ELR (cell line): ENCODE results near the gene RXFP1.

Experiments
- DNase-seq: peaks from one replicate; pipeline ENCODE4 v3.0.0-alpha.2; 2015; ENCODE audit warnings: low read depth

Gene RXFP1

DNA sequence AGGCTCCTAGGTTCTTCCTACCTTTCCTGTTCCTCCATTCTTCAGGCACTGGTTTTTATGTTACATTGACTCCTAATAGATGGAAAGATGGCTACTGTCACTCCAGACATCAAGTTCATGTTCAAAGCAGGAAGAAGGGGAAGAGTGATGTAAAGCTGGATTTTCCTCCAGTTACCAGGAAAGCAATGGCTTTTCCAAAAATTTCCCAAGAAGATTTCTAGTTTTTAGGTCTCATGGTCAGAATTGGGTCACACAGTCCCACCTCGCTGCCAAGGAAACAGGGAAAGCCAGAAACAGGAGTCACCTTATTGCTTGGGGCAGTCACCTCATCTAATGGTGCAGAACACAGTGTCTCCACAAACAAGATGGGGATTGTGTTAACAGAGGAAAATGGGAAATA lies 21.5 kb downstream of the RXFP1 start:
- no peak for DNase-seq

DNA sequence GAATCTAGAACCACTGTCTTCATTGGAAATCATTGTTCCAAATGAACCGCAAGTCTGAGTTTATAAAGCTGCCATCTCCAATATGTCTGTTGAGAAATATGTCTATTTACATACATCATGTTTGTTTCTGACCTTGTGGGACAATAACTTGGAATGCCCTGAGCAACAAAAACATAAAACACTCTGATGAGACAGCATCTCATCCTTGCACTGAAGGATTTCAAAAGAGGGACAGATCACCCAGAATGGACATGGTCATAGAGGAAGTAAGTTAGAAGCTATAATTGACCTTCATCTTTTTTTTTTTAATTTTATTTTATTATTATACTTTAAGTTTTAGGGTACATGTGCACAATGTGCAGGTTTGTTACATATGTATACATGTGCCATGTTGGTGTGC lies 22.5 kb downstream of the RXFP1 start:
- no peak for DNase-seq

DNA sequence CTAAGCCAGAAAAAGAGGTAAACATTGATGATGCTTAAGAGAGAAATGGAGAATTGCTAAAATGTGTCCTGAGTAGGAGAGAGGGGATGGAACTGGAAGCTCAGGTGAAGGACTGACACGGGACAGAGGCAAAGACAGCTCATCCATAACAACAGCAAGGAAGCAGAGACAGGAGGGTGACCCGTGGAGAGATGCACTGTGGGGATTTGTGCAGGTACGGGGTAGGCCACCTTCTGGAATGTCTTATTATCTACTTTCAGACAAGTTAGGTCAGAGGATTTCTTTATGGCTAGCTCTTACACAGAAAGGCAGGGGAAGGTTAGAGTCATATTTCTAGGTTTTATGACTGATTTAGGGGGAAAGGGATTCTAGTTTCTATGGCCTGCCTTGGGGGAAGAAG lies 31.7 kb downstream of the RXFP1 start:
- DNase-seq = no peak

DNA sequence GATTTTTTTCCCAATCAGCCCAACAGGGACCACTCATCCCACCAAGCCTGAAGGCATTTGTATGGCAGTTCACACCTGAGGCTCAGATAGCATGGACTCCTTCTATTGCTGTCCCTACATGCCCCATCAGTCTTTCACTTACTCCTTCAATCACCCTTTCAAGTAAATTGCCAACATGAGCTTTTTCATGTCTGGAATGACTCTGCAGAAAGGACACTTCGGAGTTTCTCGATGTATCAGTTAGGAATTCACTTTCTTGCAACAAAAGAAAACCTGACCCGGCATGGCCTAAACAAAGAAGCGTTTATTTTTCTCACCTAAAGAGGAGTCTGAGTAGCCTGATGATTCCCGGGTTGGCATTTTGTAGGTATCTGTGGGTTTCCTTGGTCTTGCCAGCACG lies 38.6 kb downstream of the RXFP1 start:
- no peak for DNase-seq

DNA sequence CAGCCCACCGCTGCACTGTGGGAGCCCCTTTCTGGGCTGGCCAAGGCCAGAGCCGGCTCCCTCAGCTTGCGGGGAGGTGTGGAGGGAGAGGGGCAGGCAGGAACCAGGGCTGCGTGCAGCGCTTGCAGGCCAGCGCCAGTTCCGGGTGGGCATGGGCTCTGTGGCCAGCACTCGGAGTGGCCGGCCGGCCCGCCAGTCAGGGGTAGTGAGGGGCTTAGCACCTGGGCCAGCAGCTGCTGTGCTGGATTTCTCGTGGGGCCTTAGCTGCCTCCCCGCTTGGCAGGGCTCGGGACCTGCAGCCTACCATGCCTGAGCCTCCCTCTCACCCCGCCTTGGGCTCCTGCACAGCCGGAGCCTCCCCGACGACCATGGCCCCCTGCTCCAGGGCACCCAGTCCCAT lies 45.2 kb downstream of the RXFP1 start:
- DNase-seq = no peak

DNA sequence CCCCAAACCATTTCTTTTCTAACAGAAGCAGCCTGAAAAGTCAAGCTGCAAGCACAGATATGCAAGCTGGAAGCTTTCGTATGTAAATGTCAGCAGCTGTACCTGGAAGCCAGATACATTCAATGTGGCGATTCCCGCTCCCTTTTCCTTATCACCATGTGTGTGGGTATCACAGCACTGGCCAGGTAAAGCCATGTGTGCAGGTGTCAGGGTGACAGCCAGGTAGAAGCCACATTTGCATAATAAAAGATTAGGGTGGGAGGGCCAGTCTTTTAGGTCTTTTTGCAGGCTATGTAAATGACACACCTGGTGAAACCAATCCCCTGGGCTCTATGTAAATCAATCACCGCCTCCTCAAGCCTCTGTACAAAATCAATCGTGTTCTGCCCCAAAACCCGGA lies 50.1 kb downstream of the RXFP1 start:
- no peak for DNase-seq

DNA sequence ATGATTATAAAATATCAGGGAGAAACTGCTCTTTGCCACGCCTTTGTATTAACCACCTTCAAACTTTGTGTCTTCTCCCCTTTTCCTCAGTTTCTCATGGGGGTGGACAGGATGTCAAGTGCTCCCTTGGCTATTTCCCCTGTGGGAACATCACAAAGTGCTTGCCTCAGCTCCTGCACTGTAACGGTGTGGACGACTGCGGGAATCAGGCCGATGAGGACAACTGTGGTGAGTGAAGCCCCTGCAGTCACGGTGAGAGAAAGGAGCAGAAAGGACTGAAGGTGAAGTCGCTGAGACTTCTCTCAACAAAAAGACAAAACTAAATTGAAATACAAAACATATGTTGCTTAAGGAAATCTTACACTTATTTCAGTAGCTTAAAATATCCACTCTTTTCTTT lies 50.9 kb downstream of the RXFP1 start:
- no peak for DNase-seq

DNA sequence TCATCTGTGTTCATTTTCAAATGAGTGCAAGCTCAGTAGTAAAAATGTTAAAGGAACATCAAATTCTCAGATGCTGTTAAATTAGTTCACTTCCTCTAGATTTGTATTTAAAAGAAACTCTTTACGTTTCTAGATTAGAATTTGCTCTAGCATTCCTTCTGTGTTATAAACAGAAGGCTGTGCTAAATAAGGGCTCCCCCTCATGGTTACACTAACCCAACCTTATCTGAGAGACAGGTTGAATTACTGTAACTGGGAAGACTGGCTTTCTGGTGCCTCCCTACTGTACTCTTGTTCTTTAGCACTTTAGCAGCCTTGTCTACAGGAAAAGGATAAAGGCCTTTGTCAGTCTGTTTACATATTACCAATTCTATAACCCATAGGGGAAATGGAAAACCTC lies 56.8 kb downstream of the RXFP1 start:
- peak; percentile 36 for DNase-seq

DNA sequence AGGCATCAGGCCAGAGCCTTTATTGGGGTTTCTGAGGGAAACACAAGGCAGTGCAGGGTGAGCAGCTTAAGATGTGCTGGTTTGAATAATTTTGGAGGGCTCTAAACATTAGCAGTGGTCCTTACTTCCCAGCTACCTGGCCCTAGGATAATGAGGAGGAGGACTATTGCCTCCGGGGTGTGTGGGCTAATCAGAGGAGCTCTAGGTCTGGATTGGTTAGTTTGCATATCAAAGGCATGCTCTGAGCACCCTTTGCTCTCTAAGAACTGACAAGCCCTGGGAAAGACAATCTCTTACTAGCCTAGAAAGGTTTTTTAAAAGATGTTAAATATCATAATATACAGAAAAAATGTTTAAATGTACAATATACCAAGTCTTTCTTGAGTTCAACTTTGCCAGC lies 58.4 kb downstream of the RXFP1 start:
- DNase-seq = no peak

DNA sequence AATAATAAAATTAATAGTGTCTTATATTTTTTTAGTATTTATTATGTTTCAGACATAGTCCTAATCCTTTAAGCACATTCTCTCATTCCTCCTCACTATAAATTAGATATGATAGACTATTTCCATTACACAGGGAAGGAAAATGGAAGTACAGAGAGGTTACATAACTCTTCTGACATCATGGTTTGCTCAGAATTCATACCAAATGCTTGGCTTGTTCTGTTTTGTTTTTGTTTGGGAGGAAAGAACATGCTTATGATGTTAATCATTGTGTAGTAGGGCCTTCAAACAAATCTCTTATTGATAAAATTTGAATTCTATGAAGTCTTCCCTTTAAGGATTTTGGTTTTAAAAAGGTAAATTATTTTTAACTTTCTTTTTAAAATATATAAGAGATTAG lies 59.5 kb downstream of the RXFP1 start:
- DNase-seq = no peak

DNA sequence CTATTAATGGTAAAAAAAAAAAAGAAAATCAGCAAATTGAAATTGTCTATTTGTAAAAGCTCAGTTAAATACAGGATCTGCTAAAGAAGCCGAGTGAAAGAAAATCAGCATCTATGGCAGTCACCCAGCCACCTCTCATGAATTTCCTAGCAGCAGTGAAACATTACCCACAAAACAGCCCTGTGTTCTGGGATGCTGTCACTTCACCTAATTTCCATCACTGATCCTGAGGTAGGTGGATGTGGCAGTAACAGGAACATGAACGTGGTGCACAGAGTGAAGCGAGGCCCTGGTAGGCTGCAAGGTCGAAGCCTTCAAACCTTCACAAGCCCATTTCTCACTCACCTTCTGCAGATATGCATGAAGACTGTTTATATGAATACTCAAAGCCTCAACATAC lies 65.2 kb downstream of the RXFP1 start:
- no peak for DNase-seq

DNA sequence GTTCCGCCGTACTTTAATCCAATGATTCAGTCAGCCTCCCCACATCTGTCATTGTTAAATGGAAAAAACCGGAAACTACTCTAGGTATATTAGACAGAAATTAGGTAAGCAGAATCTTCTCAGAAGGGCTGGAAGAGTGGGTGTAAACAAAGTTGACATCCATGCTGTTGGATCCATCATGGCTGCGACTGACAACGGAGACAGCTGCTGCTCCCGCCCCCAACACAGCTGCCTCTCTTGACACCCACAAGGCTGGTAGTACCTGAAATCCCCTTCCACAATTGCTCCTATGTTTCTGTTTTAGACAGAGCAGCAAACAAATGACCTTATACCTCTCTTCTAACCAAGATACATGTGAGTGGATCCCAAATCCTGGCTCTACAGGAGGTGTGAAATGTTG lies 66.6 kb downstream of the RXFP1 start:
- no peak for DNase-seq

DNA sequence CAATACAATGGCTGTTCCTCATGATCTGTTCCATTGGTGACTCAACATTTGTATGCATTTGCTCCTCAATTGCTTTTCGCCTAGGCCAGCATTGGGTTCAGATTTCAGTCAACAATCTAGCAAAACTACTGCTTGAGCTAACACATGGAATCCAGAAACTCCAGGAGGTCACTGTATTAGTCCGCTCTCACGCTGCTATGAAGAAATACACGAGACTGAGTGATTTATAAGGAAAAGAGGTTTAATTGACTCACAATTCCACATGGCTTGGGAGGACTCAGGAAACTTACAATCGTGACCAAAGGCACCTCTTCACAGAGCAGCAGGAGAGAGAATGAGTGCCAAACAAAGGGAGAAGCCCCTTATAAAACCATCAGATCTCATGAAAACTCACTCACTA lies 67.1 kb downstream of the RXFP1 start:
- DNase-seq = no peak

DNA sequence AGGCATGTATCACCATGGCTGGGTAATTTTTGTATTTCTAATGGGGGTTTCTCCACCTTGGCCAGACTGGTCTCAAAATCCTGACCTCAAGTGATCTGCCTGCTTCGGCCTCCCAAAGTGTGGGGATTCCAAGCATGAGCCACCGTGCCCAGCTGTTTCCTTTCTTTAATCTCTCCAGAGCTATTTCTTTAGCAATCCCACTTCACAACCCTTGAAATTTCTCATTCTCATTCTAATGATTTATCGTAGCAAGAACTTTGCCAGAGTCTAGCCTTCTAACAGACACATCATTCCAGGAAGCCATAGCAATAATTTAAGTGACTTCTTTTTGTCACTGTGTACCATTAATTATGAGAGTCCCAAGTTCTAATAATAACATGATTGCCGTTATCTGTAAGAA lies 68.6 kb downstream of the RXFP1 start:
- DNase-seq = no peak

DNA sequence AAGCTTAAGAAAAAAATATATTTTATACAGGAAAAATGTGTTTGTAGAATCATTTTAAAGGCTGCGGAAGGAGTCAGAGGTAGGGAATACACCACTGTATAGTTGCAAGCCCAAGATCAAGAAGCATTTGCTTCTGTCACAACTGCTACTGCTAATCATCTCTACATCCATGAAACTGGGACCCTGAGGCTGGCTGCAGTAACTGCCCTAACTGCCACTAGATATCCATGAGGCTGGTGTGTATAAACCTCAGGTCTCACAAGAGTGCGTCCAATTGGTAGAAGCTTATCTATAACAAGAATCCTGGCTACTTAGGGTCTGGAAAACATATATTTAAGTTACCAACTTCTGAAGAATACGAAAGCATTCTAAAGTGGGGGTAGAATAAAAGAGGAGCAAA lies 69.1 kb downstream of the RXFP1 start:
- DNase-seq = no peak

DNA sequence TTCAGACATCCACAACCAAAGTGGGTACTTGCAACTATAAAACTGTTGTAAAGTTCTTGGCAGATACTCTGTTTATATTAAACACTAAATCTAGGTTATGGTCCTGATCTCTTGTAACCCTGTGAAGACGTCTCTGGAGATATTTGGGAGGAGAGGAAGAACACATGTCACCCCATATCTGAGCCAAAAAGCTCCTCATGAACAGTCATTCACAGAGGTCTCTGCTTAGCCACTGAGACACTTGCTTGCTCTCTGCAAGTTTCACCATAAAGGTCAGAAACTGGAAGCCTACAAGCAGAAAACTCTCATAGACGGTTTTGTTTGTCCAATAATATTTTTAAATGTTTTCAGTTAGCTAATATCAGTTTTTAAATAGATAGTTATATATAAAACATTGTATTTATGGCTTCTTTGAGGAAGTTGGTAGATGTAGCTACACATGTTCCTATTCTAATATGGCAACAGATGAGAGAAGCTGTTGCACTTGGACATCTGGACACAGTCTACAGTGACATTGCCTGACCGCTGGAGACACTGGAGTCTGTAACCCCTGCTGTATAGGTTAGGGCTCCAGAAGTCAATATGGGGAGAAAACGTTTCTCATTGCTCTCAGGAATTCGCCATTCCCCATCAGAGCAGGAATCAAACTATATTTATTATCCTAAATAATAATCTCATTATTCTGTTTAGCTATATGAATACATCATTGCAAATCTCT lies 76.4 kb downstream of the RXFP1 start:
- no peak for DNase-seq

DNA sequence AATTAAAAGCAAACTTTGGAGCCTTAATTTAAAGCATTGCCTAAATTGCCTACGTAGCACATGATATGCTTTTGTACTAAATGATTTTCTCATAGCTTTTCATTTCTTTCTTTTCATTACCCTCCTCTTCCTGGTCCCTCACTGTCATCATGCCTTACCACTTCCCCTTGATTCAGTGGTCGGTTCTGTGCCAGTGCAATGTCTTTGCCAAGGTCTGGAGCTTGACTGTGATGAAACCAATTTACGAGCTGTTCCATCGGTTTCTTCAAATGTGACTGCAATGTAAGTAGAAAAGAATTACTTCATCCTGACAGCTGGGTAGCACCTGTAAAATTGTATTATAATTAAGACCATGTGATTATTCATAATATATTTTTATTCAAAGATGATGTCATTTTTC lies 77.5 kb downstream of the RXFP1 start:
- DNase-seq = no peak

DNA sequence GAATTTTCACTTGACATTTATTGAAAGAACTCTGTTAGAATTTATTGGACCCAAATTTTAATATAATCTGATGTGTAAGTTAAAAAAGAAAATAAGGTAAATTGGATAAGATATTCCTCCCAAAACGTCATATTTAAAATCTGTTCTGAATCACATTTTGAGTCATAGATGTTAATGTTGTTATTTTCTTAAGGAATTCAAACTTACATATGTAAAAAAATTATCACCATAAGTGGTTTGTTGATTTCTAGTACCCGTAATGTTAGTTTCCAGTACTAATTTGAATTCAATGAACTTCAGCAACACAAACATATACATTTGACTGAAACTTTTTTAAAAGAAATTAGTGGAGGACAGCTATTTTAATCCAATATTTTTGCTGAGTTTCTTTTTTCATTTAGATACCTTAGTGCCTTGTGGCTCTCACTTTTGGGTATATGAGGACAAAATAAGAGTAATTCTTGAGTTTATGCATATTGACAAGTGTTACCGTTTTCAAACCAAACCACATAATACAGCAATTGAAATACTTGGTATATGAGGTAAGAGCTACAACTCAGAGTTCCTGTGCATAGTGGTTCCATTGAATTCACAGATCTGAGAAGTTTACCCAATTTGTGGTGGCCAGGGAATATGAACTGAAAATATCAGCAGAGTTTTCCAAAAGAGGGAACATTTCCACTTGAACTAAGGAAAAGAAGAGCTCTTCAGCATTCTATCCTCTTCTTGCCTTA lies 78.2 kb downstream of the RXFP1 start:
- DNase-seq = no peak

DNA sequence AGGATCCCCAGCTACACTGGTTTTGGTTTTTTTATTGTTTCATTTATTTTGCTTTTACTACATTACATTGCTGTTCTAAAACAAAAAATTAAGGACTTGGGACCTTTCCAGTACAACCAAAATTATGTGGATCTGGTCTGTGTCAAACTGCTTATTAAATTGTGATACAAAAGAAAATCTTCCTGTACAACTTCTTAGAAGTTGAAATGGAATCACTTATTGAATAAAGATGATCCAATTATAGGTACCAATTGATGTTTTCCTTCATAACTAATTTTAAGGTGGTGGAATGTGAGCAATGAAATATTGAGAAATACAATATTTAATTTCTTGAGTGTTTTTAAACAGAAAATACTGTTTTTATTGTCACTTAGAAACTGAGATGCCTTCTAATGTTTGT lies 82.7 kb downstream of the RXFP1 start:
- no peak for DNase-seq

DNA sequence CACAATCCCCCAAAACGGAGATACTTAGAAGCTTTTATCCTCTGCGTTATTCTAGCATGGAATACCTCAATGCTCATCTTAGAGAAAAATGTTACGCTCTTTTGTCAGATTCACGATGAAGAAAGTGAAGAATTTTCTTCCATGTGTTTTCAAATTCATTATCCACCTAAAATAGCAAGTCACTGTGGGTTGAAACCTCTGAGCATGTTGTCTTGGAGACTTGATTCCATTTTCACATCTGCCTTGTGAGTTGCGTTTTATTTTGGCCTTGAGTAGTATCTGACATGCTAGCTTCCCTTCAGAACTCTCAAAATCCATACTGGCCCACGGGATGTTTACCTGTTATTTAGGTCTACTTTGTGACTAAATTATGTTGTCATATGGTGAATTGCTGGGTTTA lies 83.7 kb downstream of the RXFP1 start:
- DNase-seq = no peak

DNA sequence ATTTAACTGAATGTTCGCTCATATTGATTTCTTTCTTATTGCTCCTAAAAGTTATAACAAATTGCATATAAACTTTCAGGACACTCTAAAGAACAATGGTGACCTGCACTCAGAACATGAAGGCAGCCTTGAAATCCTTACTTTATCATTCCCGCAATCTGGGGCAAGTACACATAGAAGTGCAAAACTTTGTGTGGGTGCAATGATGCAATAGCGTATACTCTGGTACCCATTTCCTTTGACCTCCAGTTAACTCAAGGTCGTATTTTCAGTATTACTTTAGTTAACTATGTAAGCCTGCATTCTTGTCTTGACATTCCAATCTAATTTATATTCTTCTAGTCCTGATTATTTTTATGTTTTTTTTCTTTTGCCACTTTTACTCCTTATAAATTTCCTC lies 85.3 kb downstream of the RXFP1 start:
- no peak for DNase-seq

DNA sequence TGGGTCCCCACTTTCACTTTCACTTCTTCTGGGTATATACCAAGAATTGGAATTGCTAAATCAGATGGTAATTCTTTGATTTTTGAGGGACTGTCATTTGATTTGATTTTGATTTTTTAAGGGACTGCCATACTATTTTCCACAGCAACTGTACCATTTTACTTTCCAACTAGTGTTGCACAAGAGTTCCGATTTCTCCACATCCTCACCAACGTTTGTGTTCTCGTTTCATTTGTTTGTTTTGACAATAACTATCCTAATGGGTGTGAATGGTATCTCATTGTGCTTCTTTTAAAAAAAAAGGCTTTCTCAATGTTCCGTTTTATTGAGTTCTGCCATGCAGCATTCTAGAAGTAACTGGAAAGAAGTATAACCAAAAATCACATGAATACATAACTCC lies 87.4 kb downstream of the RXFP1 start:
- DNase-seq = no peak

DNA sequence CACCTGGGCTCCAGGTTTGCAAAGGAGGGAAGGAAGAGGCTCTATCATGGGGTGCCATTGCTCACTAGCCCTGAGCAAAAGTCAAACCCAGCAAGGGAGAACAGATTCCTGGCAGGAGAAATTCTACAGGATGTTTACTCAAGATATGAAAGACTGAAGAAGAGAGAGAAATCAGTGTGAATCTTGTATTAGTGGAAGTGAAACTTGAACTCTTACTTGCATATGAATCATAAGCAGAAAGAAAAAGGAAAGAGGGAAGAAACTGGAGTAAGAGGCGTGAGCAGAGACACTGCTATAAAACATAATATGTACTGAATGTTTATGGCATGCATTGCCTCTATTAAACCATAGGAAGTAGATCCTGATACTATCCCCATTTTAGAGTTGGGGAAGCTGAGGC lies 89.1 kb downstream of the RXFP1 start:
- DNase-seq = no peak

DNA sequence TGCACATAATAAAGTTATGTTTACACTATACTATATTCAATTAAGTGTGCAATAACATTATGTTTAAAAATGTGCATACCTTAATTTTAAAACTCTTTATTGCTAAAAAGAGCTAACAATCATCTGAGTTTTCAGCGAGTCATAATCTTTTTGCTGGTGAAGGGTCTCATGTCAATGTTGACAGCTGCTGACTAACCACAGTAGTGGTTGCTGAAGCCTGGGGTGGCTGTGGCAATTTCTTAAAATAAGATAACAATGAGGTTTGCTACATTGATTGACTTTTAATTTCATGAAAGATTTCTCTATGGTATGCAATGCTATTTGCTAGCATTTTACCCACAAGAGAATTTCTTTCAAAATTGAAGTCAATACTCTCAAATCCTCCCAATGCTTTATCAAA lies 91.4 kb downstream of the RXFP1 start:
- no peak for DNase-seq
